Dermis microvascular lymphatic vessel endothelial cell (primary cell): ENCODE measurements around the gene LRP2BP. TPM values are rescaled to one million over a fixed set of nuclear protein-coding genes. Genes with fewer than 3 reads are reported as not detected.
"Not testable (repeated sequence)": the region's sequence is repeated elsewhere in the genome, so short reads cannot be mapped to it uniquely, and the experiment has no call there.

Source experiments
- DNase-seq, 2 donors: peaks; one replicate each; pipeline versions ENCODE4 v3.0.0 to v3.0.0-alpha.2; 2010; ENCODE audit warnings: low read depth in 2 of 2
- total RNA-seq: library from RNA; depleted of rRNA; stranded (reverse); fragments of >200 nt; gene quantifications from 2 replicates; pipeline ENCODE4 v1.2.1, GENCODE V29; 2014

LRP2BP gene
- total RNA-seq, 1 donor from 2014 or later, result 0.51 TPM

DNA sequence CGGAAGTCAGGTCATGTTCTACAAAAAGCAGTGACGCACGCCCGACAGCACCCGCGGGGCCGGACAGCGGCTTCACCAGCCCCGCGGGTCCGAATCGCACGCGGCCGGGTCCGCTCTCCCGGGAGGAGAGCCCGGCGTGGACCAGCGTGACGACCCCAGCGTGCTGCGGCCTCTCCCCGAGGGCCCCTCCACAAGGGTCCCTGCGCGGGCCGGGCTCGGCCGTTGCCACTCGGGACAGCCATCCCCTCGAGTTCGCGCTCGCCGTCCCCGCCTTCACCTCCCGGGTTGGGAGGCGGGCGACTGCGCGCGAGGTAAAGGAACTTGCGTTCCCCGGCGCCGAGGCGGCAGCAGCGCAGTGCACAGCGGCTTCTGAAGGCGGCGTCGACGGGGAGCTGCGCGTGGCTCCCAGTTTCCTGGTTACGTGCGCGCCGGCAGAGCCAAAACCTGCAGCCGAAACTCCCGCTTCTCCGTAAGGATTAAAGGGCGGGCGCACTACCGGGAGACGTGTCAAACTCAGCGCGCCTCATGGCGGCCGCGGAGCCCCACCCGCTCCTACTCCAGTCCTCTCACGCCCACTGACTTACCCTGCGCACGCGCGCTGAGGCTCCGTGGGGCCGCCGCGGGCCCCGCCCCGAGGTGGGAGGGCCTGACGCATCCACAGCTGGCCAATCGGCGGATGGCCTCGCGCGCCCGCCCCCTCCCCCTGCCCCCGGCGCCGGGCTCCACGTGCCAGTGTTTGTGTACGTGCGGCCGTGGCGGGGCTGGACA is 416 bp upstream of the LRP2BP start:
- DNase-seq, result peak; percentile 92 to 98

DNA sequence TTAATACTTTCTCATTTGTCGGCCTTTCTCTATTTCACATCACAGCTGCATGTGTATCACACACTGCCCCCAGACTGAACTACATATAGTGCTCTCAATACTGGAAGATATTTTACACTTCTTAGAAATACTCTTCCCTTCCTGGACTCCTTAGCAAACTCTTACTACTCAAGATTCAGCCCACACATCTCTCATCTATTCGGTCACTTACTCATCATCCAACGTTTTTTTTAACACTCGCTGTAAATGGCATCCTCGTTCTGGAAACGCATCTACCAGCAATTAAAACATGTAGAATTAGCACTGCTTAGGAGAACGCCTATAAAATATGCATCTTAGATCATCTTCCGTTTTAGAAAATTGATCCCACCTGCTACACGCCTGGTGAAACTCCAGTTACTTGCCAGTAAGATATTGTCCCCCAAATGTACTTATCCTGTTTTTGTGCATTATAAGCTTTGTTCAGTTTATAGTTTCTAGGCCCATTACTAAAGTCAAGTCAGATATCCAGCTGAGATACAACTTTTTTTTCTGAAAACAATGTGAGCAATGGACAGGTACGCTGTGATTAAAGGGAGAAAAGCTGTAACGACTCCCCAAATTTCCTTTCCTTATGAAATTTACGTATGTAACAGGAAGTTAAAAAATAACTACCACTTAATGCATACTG is 1.0 kb downstream of the LRP2BP start:
- DNase-seq, result no peak

DNA sequence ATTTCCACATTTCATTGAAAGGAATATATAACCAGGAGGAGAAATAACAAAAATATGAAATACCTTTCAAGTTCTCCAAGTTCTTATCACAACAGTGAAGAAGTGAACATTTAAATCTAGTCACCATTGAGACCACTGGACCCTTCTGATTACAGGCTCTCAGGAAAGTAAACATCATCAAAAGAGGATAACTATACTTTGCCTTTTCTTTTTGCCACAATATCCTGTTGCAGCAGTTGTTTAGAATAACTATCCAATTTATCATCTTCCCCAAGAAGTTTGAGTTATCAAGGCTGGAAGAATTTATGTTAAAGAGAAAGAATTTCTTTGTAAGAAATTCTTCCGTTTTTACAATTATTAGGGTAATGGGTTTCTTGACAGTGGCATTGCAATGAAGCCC is 3.6 kb downstream of the LRP2BP start:
- DNase-seq, result no peak

DNA sequence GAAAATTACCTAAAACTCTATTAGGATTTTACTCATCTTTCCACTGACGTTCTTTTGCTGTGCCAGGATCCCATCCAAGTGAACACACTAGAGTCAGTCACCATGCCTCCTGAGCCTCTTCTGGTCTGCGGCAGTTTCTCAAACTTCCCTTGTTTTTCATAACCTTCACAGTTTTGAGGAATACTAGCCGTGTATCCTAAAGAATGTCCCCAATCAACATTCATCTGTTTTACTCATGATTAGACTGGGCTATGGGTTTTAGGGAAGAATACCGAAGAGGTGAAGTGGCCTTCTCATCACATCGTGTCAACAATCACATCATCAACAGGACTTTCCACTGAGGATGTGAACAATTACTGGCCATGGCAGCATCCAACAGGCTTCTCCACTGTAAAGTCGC is 4.8 kb downstream of the LRP2BP start:
- no peak for DNase-seq

DNA sequence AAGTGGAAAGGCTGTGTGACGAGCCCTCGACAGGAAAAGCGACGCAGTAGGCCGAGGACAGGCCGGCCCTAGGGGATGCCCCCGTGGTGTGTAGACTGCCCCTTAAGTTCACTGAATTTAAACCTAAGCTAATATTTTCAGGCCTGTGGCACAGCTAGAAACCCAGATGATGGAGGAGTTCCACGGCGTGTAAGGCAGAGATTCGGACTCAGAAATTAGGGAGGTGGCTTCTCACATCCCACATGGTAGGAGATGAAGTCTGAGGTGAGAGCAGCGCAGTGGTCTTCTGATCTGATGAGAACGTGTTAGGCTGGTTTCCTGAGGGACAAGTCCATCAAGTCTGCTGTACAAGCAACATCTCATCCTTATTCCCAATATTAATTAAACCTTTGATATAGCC is 7.8 kb downstream of the LRP2BP start:
- DNase-seq, result no peak

DNA sequence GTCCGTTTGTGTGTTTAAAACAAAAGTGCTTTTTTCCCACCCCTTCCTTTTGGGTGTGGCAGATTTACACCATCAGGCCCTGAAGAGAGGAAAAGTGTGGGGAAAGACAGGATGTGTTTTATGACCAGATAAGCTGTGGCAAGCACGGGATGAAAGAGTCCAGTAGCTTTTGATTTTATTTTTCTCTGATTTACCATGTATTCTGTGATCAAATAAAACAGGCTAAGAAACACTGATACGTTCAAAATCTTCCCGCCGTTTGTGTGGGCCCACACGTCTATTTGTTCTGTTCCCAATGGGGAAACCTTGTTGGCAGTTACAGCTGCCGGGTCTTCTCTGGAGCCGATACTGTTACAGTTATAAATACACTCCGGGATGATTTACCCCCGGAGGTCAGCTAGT is 10.8 kb downstream of the LRP2BP start:
- peak; percentile 96 to 97 for DNase-seq

DNA sequence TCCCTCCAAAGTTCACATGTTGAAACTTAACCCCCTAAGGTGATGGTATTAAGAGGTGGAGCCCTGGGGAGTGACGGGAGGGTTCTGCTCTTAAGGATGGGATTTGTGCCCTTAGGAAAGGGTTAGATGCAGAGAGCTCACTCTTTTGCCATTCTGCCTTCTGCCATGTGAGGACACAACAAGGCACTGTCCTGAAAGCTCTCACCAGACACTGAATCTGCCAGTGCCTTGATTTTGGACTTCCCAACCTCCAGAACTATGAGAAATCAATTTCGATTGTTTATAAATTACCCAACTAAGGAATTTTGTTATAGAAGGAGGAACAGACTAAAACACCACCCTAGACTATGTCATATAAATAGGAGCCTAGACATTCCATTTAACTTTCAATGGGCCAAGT is 11.7 kb downstream of the LRP2BP start:
- DNase-seq, result no peak

DNA sequence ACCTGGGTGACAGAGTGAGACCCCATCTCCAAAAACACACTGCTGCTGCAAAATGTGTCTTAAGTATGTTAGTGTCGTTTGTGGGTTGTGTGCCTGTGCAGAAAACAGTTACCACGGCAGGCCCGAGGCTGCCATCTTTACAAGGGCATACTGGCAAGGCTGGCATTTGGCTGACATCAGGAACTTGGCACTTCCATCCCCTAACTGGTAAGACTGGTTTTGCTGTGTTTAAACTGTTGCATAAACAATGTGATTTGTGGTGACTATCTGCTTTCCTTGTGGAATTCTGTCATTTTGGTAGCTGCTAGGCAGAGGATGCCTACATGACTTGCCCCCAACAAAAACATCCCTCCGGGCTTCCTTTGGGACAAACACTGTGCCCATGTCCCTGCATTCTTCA is 12.3 kb downstream of the LRP2BP start:
- no peak for DNase-seq

DNA sequence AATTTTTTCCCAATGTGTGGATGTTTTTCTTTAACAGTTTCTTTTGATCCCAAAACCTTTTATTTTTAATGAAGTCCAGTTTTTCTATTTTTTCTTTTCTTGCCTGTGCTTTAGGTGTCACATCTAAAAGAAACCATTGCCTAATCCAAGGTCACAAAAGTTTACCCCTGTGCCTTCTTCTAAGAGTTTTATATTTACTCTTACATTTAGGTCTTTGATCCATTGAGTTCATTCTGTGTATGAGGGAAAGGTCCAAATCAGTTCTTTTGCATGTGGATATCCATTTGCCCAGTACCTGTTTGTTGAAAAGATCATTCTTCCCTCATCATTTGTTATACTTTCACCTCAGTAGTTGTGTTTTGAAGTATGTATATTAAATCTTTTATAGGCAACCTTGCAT is 13.0 kb downstream of the LRP2BP start:
- no peak for DNase-seq

DNA sequence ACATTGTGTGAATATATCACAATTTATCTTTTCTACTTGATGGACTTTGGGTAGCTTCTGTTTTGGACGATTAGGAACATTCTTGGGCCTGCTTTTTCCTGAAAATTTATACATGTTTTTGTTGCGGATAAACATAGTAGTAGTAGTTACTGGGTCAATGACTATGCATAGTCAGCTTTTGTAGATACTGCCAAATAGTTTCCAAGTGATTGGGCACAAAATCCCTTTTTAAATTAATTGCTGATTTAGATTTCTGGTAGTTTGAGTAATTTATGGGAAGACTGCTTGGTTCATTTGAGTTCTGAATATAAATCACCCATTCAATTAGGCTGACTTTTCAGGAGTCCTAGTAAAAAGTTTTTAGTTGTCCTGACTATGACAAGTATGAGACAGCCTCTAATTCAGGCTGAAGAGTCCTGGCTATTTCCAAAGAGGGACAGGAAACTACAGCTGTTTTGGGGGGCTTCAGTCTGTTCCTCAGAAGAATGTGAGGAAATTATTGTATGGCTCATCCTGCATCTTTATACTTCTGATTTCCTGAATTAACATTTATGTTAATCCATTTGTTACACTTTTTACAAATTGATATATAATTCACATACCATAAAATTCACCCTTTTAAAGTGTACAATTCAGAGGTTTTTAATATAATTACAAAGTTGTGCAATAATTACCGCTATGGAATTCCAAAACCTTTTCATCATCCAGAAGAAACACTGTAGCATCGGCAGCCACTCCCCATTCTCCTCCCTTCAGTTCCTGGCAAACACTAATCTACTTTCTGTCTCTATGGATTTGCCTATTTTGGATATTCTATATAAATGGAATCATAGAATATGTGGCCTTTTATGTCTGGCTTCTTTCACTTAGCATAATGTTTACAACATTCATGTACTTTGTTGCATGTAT is 14.2 kb downstream of the LRP2BP start:
- DNase-seq, result no peak

DNA sequence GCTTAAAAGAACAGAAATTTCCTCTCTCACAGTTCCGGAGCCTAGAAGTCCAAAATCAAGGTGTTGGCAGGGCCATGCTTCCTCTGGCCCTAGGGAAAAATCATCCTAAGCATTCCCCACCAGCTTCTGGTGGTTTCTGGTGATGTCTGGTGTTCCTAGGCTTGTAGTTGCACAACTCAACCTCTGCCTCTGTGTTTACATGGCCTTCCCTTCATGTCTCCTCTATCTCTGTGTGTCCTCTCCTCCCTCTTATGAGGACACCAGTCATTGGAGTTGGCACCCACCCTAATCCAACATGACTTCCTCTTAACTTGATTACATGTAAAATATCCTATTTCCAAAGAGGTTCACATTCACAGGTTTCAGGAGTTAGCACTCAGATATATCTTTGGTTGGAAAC is 15.4 kb downstream of the LRP2BP start:
- no peak for DNase-seq

DNA sequence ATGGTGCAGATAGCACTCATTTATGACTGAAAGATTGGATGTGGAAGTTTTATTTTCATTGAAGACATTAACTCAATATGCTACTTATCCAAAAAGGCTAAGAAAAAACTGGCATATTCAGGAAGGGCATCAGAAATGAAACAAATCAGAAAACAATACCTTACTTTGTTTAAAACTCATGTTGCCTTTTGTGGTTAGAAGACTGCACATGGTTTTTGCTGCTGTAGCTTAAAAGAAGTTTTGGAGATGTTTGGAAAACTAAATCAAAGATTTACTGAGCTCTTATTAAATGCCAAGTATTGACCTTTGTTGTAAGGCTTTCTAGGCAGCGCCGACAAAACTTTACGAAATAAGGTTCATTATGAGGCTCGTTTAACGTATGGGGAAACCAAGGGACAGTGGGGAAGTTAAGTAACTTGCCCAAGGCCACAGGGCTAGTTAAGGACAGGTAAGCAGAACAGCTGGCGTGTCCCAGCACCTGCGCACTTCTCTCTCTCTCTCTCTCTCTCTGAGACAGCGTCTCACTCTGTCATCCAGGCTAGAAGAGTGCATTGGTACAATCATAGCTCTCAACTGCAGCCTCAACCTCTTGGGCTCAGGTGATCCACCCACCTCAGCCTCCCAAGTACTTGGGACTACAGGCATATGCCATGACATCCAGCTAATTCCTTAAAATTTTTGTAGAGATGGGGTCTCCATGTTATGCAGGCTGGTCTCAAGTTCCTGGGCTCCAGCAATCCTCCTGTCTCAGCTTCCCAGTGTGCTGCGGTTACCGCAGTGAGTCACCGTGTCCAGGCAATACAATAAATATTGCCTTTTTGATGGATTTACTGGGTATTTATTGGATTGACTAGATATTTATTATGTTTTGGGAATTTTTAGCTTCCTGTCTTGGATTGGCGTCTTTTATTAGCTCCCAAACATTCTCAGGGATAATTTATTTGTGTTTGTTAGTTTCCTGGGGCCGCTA is 16.1 kb downstream of the LRP2BP start:
- no peak for DNase-seq

DNA sequence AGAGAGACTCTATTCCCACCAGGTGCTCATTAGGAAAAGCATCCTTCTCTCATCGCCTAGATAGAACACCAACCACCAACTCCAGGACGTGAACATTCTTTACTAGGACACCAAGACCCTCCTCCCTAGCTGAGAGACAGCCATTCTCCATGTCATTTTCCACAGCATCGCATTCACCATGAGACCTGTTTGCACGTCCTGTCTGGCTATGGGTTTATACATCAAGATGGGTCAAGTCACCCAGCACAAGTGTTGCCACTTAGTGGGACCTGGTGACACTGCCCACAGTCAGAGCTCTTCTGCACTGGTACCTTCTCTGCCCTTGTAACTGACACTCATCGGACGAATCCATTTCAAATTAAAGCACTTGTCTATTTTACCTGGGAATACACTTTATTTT is 17.5 kb downstream of the LRP2BP start:
- no peak for DNase-seq

DNA sequence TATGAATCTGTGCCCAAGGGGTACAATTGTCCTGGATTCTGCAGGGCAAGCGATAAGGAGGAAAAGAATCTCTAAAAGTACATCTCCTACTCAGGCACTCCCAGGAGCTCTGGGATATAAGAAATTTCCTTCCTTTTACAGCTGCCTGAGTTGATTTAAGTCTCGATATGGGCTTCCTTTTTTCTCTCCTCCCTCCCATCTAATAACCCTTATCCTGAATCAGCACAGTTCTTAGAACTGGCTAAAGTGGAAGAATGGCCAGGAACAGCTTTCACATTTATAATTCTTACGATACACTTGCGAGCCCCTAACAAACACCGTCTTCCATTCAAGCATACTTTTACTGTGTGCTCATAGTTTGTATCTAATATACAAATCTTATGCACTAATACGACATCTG is 21.2 kb downstream of the LRP2BP start:
- no peak for DNase-seq

DNA sequence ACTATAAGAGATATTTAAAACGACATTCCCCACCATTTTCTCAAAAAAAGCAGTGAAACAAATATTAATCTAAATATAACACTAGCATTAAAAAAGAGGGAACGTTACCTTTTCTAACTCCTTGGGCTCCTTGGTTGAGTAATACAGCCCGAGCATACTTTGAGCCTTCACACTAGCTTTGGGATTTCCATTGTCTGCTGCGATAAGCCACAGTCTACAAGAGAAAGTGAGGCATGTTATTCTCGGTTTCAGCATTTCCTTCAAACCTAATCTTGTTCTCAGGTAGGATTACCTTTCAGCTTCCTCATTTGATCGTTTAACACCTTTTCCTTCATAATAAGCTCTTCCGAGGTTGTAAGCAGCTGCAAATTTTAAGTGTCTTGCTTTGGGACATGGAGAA is 21.7 kb downstream of the LRP2BP start:
- DNase-seq, result no peak

DNA sequence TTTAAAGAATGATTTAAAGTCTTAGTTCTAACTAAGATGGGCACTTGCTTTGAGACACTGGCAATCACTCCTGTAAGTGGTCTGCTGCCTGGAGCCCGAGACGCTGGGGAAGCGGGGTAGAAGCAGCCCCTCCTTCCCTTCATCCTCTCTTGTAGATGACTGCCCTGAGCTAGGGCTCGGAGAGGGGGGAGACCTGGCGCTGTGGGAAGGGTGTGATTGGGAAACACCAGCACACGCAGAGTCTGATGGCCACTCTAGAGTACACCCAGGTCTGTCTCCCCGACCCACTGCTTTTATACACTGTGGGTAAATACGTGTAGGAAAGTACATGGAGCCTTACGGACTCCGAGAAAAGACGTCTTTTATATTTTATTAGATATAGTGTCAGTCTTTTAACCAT is 24.0 kb downstream of the LRP2BP start:
- no peak for DNase-seq

DNA sequence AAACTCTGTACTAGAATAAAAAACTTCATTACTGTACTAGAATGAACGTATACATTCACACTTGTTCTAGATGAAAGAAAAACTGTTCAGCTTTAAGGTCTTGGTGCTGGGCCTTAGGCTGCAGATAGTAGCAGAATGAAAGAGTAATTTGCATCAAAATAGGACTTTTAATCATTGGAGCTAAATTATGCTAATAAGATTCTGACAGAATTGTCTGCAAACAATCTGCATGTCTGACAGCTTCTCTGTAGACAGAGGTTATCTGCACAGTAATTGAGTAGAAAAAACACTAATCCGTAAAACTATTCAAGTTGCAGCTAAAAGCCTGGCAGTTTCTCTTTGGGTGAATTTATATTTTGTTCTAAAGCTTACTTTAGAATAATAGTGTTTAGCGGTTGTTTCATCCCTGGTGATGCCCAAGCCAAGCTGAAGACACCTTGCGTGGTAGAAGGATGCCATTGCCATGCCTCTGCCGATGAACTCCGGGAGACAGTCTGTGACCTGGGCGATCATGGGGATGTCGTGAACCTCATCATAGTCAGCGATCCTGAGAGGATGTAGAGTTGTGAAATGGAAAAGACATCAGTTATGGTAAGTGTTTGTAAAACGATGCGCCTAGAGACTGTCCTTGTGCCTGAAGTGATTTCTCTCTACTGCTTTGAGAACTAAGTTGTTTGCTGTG is 25.3 kb downstream of the LRP2BP start:
- no peak for DNase-seq

DNA sequence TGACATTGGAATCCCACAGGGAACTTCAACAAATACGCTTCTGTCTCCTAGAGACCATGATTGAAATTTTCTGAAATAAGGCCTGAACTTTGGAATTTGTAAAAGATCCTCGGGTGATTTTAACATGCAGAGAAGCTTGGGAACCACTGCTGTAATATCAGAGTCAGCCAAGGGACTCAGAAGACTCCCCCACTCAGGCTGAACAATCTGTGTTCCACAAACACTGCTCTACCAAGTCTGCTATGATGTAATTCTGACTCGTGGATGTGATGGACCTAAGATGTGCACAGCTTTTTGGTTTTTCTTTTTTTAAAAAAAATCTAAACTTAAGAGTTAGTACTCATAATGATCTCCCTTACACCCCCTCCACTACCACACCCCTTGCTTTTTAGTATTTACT is 26.0 kb downstream of the LRP2BP start:
- no peak for DNase-seq

DNA sequence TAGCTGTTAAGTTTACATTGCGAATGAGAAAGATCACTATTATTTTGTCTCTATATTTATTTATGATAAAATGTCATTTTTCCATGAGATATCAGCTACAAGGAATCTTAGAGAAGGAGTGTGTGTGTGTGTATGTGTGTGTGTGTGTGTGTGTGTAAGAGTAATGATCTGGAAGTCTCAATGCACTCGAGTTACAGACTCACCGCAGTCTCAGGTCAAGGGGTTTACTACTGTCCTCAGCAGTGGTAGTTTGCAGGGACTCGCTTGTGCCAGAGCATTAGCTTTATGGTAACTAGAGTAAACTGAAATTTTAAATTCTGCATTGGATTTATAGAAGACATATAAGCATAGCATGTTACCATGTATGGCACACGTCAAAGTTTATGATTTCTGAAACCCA is 30.8 kb downstream of the LRP2BP start:
- DNase-seq, result no peak

DNA sequence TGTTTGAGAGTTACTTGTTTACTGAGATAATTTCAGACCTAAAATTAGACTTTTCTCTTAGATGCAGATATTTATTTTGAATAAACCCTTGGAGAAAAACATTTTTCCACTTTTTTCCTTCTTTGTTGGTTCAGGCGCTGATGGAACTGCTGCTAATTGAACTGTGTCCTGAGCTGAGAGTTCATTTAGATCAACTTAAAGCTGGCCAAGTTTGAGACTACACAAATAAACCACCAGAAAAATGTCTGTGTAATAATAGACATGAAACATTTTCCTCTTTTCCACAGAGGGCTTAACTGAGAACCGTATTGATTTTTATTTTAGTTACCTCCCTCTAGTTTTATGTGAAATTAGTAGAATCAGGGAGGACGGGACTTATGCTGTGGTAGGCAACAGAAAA is 32.5 kb downstream of the LRP2BP start:
- DNase-seq, result no peak

DNA sequence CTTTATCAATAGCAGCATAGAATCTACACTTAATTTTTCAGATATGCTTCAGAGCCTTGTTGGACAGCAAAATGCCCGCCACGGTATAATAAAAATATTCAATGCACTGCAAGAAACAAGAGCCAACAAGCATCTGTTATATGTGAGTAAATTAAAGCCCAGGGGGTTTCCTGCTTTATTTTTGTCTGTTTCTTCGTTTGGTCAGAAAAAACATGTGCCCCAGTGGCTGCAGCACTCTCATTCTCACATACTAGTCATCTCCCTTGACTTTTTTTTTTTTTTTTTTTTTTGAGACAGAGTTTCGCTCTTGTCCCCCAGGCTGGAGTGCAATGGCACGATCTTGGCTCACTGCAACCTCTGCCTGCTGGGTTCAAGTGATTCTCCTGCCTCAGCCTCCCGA is 33.2 kb downstream of the LRP2BP start:
- DNase-seq, result not testable (repeated sequence)
